NOMO-1 (cell line): ENCODE measurements around the gene DNAH3.
A peak's percentile ranks its signal among the peaks of the same experiment; 100 is the strongest.
"Not testable (repeated sequence)": the region's sequence is repeated elsewhere in the genome, so short reads cannot be mapped to it uniquely, and the experiment has no call there.

ENCODE experiments used
- DNase-seq, 2 experiments: peaks; one replicate each; lab custom pipeline; 2025; ENCODE audit not compliant: unreplicated experiment in 2 of 2; lab: John Stamatoyannopoulos, UW

Gene DNAH3

DNA sequence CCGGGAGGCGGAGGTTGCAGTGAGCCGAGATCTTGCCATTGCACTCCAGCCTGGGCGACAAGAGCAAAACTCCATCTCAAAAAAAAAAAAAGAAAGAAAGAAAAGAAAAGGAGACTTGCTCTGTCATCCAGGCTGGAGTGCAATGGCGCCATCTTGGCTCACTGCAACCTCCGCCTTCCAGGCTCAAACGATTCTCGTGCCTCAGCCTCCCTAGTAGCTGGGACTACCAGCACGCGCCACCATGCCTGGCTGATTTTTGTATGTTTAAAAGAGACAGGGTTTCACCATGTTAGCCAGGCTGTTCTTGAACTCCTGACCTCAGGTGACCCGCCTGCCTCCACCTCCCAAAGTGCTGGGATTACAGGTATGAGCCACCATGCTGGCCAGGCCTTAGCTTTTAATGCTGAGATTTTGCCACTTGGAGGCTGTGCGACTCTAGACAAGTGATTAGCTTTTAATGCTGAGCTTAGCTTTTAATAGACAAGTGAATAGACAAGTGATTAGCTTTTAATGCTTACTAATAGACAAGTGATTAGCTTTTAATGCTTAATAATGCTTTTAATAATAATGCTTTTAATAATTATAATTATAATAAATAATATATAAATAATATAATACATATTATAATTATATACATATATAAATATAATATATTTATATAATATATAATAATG is 17.4 kb upstream of the DNAH3 start:
- DNase-seq: no peak

- no peak for DNase-seq
These were observed 16.7 kb upstream of the DNAH3 start for GRCh38 chr16:21167360-21167759.

- DNase-seq: no peak
These were observed 15.9 kb upstream of the DNAH3 start for GRCh38 chr16:21166561-21166961.

- no peak for DNase-seq
These were observed 14.0 kb upstream of the DNAH3 start for GRCh38 chr16:21164521-21165168.

- no peak for DNase-seq
These were observed 12.9 kb upstream of the DNAH3 start for GRCh38 chr16:21163576-21163975.

- DNase-seq: no peak
These were observed 12.1 kb upstream of the DNAH3 start for GRCh38 chr16:21162661-21163151.

- no peak for DNase-seq
These were observed 10.6 kb upstream of the DNAH3 start for GRCh38 chr16:21161211-21161610.

- no peak for DNase-seq
These were observed 9.6 kb upstream of the DNAH3 start for GRCh38 chr16:21160276-21160675.

DNA sequence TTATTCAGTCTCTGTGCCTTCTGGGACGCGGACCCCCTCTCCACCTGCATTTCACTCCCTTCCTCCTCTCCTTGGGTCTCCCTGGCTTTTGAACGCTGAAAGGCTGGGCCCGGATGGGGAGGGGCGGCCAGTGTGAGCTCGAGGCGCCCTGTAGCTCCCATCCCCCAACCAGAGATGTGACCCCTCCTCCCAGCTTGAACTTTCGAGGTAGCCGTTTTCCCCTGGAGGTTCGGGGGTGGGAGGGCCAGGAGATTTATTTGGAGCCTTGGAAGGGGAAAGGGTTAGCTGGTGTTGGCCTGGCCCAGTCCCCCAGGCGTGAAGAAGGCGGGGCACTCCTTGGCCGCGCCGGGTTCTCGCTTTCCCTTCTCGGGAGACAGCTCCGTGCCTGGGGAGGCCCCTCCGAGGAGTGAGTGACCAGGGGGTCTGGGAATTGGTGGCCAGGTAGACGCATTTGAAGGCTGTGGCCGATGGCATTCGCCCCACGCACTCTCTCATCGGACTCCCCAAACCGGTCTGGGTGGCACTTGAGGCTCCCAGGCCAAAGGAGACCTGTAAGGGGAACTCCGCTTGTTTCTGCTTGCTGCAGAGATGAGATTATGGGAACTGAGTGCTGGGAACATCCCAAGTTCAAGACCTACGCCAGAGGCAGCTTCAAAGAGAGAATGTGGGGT is 8.8 kb upstream of the DNAH3 start:
- DNase-seq: peak in 1 of 2 experiments; percentile 14

- DNase-seq: peak; percentile 82 to 89
These were observed 7.8 kb upstream of the DNAH3 start, which contains the start of gene LDAF1 for GRCh38 chr16:21158208-21159110. Gene LDAF1 (plus strand): TSS chr16:21158674. CDS start chr16:21161183, 2,509 bp downstream.

- DNase-seq: no peak
These were observed 7.0 kb upstream of the DNAH3 start for GRCh38 chr16:21157632-21158031.

DNA sequence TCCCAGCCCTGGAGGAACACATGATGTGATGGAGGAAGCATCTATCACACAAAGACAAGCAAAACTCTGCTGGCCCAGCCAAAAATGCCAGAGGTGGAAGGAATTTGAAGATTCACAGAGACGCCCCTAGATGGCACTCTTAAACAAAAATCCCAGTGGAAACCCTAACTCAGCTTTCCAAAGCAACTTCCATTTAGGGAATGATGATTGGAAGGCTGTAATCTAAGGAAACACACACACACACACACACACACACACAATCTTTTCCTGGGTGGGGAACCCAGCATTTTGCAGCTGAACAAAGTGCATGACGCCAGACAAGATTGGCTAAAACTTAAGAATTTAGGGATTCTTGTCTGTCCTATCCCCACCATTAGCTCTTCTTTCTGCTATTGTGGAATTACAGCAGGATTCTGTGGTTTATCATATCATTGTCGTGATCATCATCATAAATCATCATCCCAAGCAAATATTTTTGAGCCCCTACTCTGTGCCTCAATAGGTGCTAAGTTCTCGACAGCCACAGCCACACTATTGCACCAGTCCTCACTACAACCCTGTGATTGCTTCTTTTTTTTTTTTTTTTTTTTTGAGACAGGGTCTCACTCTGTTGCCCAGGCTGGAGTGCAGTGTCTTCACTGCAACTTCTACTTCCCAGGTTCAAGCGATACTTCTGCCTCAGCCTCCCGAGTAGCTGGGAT is 6.3 kb upstream of the DNAH3 start:
- peak in 1 of 2 experiments; percentile 10 for DNase-seq

DNA sequence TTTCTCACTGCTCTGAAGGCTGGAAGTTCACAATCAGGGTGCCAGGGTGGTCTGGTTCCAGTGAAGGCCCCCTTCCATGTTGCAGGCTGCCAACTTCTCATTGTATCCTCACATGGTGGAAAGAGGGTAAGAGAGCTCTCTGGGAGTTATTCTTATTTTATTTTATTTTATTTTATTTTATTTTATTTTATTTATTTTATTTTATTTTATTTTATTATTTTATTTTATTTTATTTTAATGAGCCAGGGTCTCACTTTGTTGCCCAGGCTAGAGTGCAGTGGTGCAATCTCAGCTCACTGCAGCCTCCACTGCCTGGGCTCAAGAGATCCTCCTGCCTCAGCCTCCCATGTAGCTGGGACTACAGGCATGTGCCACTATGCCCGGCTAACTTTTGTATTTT is 5.4 kb upstream of the DNAH3 start:
- not testable (repeated sequence) for DNase-seq

- DNase-seq: not testable (repeated sequence)
These were observed 2.6 kb upstream of the DNAH3 start for GRCh38 chr16:21153124-21153729.

DNA sequence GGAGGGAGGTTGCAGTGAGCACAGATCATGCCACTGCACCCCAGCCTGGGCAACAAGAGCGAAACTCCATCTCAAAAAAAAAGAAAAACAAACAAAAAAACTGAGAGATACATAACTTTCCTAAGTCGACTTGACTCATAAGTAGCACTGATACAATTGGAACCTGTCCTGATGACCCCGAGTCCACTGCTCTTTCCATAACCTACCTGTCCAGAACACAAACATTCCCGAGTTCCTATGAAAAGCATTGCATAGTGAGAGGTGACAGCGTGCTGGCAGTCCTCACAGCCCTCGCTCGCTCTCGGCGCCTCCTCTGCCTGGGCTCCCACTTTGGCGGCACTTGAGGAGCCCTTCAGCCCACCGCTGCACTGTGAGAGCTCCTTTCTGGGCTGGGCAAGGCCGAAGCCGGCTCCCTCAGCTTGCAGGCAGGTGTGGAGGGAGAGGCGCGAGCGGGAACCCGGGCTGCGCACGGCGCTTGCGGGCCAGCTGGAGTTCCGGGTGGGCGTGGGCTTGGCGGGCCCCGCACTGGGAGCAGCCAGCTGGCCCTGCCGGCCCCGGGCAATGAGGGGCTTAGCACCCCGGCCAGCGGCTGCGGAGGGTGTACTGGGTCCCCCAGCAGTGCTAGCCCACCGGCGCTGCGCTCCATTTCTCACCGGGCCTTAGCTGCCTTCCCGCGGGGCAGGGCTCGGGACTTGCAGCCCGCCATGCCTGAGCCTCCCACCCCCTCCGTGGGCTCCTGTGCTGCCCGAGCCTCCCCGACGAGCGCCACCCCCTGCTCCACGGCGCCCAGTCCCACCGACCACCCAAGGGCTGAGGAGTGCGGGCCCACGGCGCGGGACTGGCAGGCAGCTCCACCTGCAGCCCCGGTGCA is 1.7 kb upstream of the DNAH3 start:
- DNase-seq: not testable (repeated sequence)

- DNase-seq: no peak
These were observed 4.9 kb downstream of the DNAH3 start for GRCh38 chr16:21145738-21146137.

DNA sequence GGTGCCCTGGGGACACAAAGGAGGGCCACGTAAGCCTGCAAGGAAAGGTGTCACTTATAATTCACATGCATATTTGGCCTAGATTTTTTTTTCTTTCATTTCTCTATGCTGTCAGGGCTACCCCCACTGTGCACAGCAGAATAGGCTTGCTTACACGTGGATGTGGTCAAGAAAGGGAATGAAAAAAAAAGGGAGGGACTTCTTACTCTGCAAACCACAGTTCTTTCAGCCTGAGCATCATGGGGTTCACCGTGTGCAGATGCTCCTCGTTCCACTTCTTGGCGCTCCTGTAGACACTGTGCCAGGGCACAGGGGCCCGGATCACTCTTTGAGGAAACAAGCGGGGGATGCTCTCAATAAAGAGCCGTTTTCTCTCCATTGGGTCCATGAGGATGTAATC is 16.6 kb downstream of the DNAH3 start:
- no peak for DNase-seq

DNA sequence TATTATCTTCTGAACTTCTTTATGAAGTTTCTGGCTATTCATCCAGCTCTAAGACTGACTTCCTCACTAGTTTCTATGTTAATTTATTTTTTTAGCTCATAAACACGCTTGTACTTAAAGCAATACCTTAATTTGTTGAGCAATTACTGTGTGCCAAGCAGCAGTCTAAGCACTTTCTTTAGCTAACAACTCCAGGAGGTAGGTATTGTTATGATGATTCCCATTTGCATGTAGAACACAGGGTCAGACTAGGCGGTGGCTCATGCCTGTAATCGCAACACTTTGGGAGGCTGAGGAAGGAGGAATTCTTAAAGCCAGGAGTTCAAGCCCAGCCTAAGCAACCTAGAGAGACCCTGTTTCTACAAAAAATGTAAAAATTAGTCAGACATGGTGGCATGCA is 19.8 kb downstream of the DNAH3 start:
- DNase-seq: no peak

- no peak for DNase-seq
These were observed 21.7 kb downstream of the DNAH3 start for GRCh38 chr16:21128991-21129390.
